ENCODE data around the gene ACTN4.

The ACTN4 gene

DNA sequence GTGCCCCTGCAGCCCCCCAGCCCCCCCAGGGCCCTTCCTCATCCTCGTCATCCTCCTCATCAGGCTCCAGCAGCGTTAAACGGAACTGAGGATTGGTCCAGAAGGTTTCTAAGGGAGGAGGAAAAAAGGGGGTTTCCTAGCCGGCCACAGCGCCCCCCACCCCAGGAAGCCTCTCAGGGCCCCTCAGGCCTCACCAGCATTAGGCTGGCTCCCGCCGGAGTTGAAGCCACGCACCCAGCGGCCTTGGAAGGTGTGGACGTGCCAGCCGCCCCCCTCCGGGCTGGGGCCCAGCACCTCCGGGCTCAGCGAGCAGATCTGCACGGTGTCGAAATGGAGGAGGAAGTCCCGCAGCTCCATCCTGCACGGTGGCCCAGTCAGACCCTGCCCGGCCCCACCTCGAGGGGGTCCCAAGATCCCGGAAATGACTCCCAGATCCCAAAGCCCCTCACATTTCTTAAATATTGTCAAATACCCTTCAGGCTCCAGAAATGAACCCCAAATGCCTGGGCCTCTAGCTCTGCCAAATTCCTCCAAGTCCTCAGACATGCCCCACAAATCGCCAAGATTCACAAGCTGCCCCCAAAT, 89.9 kb downstream of the ACTN4 start:
- no peak for TF ChIP-seq EZH2 (IDR thresholded peaks at IDR 0.05)
- no peak for TF ChIP-seq FOXP2 (optimal IDR thresholded peaks at IDR 0.05; ENCODE audit: control extremely low read depth, extremely low read length, insufficient read depth)
- no peak for TF ChIP-seq POLR2AphosphoS5 (IDR thresholded peaks at IDR 0.05; ENCODE audit: borderline replicate concordance, low read depth, low read length)
- no peak overlapping the region for H3K27ac ChIP-seq
- no peak overlapping the region for H3K9ac ChIP-seq (ENCODE audit: insufficient read length)
- H3K36me3 ChIP-seq (ENCODE audit: insufficient read depth, low read length): no peaks in the 10 kb centered on the region
- H3K4me3 ChIP-seq: no peak overlapping the region
- DNase-seq (ENCODE audit: low read depth, low spot score): no peak
- no peaks in the 10 kb centered on the region for H3K9me3 ChIP-seq (ENCODE audit: low read depth, low read length)

DNA sequence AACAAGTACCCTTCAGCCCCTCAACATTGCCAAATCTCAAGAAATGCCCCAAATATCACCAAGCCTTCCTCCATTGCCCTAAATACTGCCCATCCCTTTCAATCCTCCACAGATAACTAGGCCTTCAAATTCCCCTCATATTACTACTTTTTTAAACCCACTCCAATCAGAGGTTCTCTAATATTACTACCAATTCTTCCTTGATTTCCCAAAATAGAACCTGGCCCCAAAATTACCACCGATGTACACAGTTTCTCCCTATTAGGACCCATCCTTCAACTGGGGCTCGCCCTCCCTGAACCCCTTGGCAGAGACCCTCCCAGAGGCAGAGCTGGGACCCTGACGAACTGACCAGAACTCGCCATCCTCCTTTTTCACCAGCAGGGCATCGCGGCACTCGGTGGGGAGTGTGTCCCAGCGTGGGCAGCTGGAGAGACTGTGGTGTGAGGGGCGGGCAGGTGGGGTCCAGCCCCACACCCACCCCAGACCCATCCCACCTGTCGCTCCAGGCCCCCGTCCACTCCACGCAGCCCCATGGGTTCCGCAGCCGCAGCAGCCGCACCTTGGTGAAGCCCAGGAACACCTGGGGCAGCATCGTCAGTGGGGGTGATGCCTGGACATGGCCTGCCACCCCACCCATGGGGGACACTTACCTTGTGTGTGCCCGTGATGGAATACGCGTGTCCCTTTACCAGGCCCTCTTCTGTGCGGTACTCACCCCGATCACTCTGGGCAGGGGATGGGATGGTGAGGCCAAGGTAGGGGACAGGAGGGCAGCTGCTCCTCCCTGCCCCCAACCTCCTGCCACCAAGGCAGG, 90.7 kb downstream of the ACTN4 start:
- no peaks in the 10 kb centered on the region for H3K9me3 ChIP-seq (ENCODE audit: low read depth, low read length)
- H3K9ac ChIP-seq (ENCODE audit: insufficient read length): no peak overlapping the region
- DNase-seq (ENCODE audit: low read depth, low spot score): no peak
- no peak overlapping the region for H3K27ac ChIP-seq
- no peak overlapping the region for H3K4me3 ChIP-seq
- no peaks in the 10 kb centered on the region for H3K36me3 ChIP-seq (ENCODE audit: insufficient read depth, low read length)
- TF ChIP-seq POLR2AphosphoS5 (IDR thresholded peaks at IDR 0.05; ENCODE audit: borderline replicate concordance, low read depth, low read length): no peak
- TF ChIP-seq FOXP2 (optimal IDR thresholded peaks at IDR 0.05; ENCODE audit: control extremely low read depth, extremely low read length, insufficient read depth): no peak
- no peak for TF ChIP-seq EZH2 (IDR thresholded peaks at IDR 0.05)

GRCh38 chr19:38739440-38740256, 92.2 kb downstream of the ACTN4 start:
- Histone ChIP-seq H3K36me3 (ENCODE audit: insufficient read depth, low read length) (no peaks in the 10 kb centered on the region), H3K9me3 (ENCODE audit: low read depth, low read length) (no peaks in the 10 kb centered on the region), H3K9ac (ENCODE audit: insufficient read length) (no peak overlapping the region), H3K27ac (no peak overlapping the region), H3K4me3 (no peak overlapping the region)
- TF ChIP-seq FOXP2 (optimal IDR thresholded peaks at IDR 0.05; ENCODE audit: control extremely low read depth, extremely low read length, insufficient read depth) (no peak), POLR2AphosphoS5 (IDR thresholded peaks at IDR 0.05; ENCODE audit: borderline replicate concordance, low read depth, low read length) (no peak), EZH2 (IDR thresholded peaks at IDR 0.05) (no peak)
- DNase-seq (ENCODE audit: low read depth, low spot score): no peak

DNA sequence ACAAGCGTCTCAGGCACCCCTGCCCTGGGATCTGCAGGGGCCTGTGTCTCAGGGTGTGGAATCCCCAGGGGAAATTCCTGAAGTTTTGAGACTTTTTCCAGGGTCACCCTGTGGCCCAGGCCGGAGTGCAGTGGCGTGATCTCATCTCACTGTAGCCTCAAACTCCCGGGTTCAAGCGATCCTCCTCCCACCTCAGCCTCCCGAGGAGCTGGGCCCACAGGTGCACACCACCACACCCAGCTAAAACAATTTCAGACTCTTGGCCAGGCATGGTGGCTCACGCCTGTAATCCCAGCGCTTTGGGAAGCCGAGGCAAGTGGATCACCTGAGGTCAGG, 92.8 kb downstream of the ACTN4 start:
- Histone ChIP-seq H3K4me3 (no peak overlapping the region), H3K27ac (no peak overlapping the region), H3K36me3 (ENCODE audit: insufficient read depth, low read length) (no peaks in the 10 kb centered on the region), H3K9ac (ENCODE audit: insufficient read length) (no peak overlapping the region), H3K9me3 (ENCODE audit: low read depth, low read length) (no peaks in the 10 kb centered on the region)
- no peak for TF ChIP-seq POLR2AphosphoS5 (IDR thresholded peaks at IDR 0.05; ENCODE audit: borderline replicate concordance, low read depth, low read length)
- no peak for TF ChIP-seq FOXP2 (optimal IDR thresholded peaks at IDR 0.05; ENCODE audit: control extremely low read depth, extremely low read length, insufficient read depth)
- TF ChIP-seq EZH2 (IDR thresholded peaks at IDR 0.05): no peak
- DNase-seq (ENCODE audit: low read depth, low spot score): no peak

DNA sequence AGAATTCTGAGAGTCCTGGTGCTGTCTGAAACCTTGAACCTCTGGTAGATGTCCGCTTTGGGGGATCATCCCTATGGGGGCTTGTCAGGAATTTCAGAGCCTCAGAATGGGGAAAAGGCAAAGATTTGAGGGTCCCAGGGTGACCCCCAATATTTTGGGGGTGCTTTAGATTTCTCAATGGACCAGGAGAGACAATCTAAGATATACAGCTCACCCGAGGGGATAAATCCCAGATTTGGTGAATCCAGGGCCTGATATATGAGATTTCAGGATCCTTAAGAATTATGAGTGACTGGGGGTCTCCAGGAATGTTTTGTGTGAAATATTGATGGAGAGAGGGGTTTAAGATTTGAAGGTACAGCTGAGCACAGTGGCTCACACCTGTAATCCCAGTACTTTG, 93.5 kb downstream of the ACTN4 start:
- Histone ChIP-seq H3K27ac (no peak overlapping the region), H3K36me3 (ENCODE audit: insufficient read depth, low read length) (no peaks in the 10 kb centered on the region), H3K4me3 (no peak overlapping the region), H3K9me3 (ENCODE audit: low read depth, low read length) (no peaks in the 10 kb centered on the region), H3K9ac (ENCODE audit: insufficient read length) (no peak overlapping the region)
- TF ChIP-seq FOXP2 (optimal IDR thresholded peaks at IDR 0.05; ENCODE audit: control extremely low read depth, extremely low read length, insufficient read depth) (no peak), EZH2 (IDR thresholded peaks at IDR 0.05) (no peak), POLR2AphosphoS5 (IDR thresholded peaks at IDR 0.05; ENCODE audit: borderline replicate concordance, low read depth, low read length) (no peak)
- no peak for DNase-seq (ENCODE audit: low read depth, low spot score)

DNA sequence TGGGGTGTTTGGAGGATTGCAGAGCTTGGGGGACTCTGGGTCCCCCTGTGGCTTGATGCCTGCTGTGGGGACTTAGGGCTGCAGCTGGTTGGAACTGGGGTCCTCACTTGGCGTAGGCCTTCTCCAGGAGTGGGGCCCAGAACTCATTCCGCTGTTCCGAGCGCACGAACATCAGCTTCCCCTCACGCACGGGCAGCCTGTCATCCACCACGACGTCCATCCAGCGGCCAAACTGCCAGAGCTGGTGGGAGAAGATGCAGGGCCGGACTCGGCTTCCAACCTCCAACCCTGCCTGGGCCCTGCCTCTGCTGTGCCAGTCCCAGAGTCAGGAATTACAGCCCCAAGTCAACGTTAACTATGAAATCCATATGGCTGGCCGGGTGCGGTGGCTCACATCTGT, 94.2 kb downstream of the ACTN4 start:
- no peak for DNase-seq (ENCODE audit: low read depth, low spot score)
- Histone ChIP-seq H3K36me3 (ENCODE audit: insufficient read depth, low read length) (no peaks in the 10 kb centered on the region), H3K4me3 (no peak overlapping the region), H3K9me3 (ENCODE audit: low read depth, low read length) (no peaks in the 10 kb centered on the region), H3K27ac (no peak overlapping the region), H3K9ac (ENCODE audit: insufficient read length) (no peak overlapping the region)
- no peak for TF ChIP-seq EZH2 (IDR thresholded peaks at IDR 0.05)
- TF ChIP-seq FOXP2 (optimal IDR thresholded peaks at IDR 0.05; ENCODE audit: control extremely low read depth, extremely low read length, insufficient read depth): no peak
- TF ChIP-seq POLR2AphosphoS5 (IDR thresholded peaks at IDR 0.05; ENCODE audit: borderline replicate concordance, low read depth, low read length): no peak

- no peak for DNase-seq (ENCODE audit: low read depth, low spot score)
- Histone ChIP-seq H3K27ac (no peak overlapping the region), H3K36me3 (ENCODE audit: insufficient read depth, low read length) (no peaks in the 10 kb centered on the region), H3K9ac (ENCODE audit: insufficient read length) (no peak overlapping the region), H3K9me3 (ENCODE audit: low read depth, low read length) (no peaks in the 10 kb centered on the region), H3K4me3 (no peak overlapping the region)
- no peak for TF ChIP-seq POLR2AphosphoS5 (IDR thresholded peaks at IDR 0.05; ENCODE audit: borderline replicate concordance, low read depth, low read length)
- TF ChIP-seq FOXP2 (optimal IDR thresholded peaks at IDR 0.05; ENCODE audit: control extremely low read depth, extremely low read length, insufficient read depth): no peak
- TF ChIP-seq EZH2 (IDR thresholded peaks at IDR 0.05): no peak
These were observed 94.8 kb downstream of the ACTN4 start for GRCh38 chr19:38742296-38742695.

DNA sequence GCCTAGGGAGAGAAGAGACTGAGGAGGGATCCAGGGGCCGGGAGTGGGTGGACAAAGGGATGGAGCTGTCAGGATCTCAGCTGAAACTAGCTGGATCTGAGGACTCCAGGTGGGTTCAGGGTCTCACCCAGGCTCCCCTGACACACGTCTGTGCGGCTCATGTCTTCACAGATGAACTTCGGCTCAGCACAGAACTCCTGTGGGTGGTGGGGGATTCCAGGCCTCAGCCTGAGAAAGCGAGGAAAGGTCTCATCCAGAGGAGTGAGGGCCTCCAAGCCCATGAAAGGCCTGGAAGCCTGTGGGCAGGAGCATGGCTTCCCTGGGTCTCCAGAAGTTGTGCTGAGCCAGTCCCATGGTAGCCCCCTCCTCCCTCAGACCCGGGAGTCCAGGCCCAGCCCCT, 95.5 kb downstream of the ACTN4 start:
- no peak overlapping the region for H3K27ac ChIP-seq
- TF ChIP-seq EZH2 (IDR thresholded peaks at IDR 0.05): no peak
- no peak for TF ChIP-seq FOXP2 (optimal IDR thresholded peaks at IDR 0.05; ENCODE audit: control extremely low read depth, extremely low read length, insufficient read depth)
- TF ChIP-seq POLR2AphosphoS5 (IDR thresholded peaks at IDR 0.05; ENCODE audit: borderline replicate concordance, low read depth, low read length): no peak
- DNase-seq (ENCODE audit: low read depth, low spot score): no peak
- no peaks in the 10 kb centered on the region for H3K36me3 ChIP-seq (ENCODE audit: insufficient read depth, low read length)
- no peak overlapping the region for H3K9ac ChIP-seq (ENCODE audit: insufficient read length)
- H3K4me3 ChIP-seq: no peak overlapping the region
- no peaks in the 10 kb centered on the region for H3K9me3 ChIP-seq (ENCODE audit: low read depth, low read length)

All from SK-N-MC (cell line).